ENCODE data around the gene LGALS7.

GRCh38 chr19:38765214-38765613 is 8.1 kb downstream of the LGALS7 start:
- TF ChIP-seq FOS (IDR thresholded peaks at IDR 0.05; ENCODE audit: low read depth, low read length), result no peak
- TF ChIP-seq CTCF (conservative IDR thresholded peaks at IDR 0.05; ENCODE audit: low read depth, low read length), result no peak
- no peak for TF ChIP-seq USF2 (IDR thresholded peaks at IDR 0.05; ENCODE audit: low read depth, low read length)
- TF ChIP-seq POLR2A (IDR thresholded peaks at IDR 0.05; ENCODE audit: low read depth, low read length), result no peak
- TF ChIP-seq MAZ (IDR thresholded peaks at IDR 0.05; ENCODE audit: borderline replicate concordance, low read depth, low read length), result no peak
